ENCODE measurements around the gene VSIG10L2. TPM values are rescaled to one million over a fixed set of nuclear protein-coding genes. Genes with fewer than 3 reads are reported as not detected.

Gene VSIG10L2
- total RNA-seq, 1 experiment from 2014 or later: not detected

DNA sequence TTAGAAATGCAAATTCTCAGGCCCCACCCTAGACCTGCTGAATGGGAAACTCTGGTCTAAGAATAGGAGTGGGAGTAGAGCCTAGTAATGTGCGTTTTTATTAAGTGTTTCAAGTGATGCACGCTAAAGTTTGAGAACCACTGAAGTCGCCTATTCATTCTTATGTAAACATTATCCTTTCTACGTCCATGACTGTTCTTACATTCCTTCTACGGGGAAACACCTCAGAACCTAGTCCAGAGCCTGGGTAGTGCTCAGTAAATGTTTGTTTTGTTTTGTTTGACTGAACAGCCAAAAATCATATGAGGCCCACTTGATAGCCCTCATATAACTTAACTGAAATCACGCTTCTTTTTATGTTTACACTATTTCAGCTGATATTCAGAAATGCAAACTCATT is 29.8 kb downstream of the VSIG10L2 start:
- no peaks in the 10 kb centered on the region for H3K79me2 ChIP-seq (ENCODE audit: insufficient read depth, low read length)
- H3K9me3 Mint-ChIP-seq: no peaks in the 10 kb centered on the region
- H3K23ac ChIP-seq (ENCODE audit: insufficient read length, low read depth, low read length): no peak overlapping the region
- H2BK5ac ChIP-seq (ENCODE audit: insufficient read length, low read length): no peak overlapping the region
- H3K27me3 ChIP-seq (ENCODE audit: insufficient read depth, low read length): no peaks in the 10 kb centered on the region
- no peak overlapping the region for H3K56ac ChIP-seq (ENCODE audit: insufficient read length, low read depth, low read length)
- no peak overlapping the region for H4K5ac ChIP-seq (ENCODE audit: insufficient read length, low read depth, low read length)
- no peak overlapping the region for H3K27ac ChIP-seq (ENCODE audit: insufficient read length, low read depth, low read length)
- H3K4me1 ChIP-seq (ENCODE audit: insufficient read depth, low read length): peaks cover 4% of the 10 kb centered on the region; the same call in 1 of the 2 replicates
- no peak for TF ChIP-seq CTCF (conservative IDR thresholded peaks at IDR 0.05)
- H3K27me3 Mint-ChIP-seq (ENCODE audit: low read depth): no peaks in the 10 kb centered on the region
- H4K91ac ChIP-seq (ENCODE audit: insufficient read length, low read depth, low read length): no peak overlapping the region
- no peak overlapping the region for H2AFZ ChIP-seq (ENCODE audit: low read length)
- H4K20me1 ChIP-seq (ENCODE audit: control insufficient read depth, insufficient read depth, insufficient read length): no peaks in the 10 kb centered on the region
- H3K27ac Mint-ChIP-seq: no peak overlapping the region
- H3K4ac ChIP-seq (ENCODE audit: low read depth, low read length): no peak overlapping the region
- WGBS (ENCODE audit: extremely low coverage, insufficient read length, low lambda C conversion rate): no CpG with 5 or more reads among the region's 6 CpGs
- no peaks in the 10 kb centered on the region for H3K79me1 ChIP-seq (ENCODE audit: insufficient read depth, low read depth, low read length, poor library complexity, severe bottlenecking)
- no peak overlapping the region for H3K4me3 Mint-ChIP-seq
- no peaks in the 10 kb centered on the region for H3K23me2 ChIP-seq (ENCODE audit: insufficient read length, low read depth, low read length, poor library complexity, severe bottlenecking)
- H3K36me3 Mint-ChIP-seq (ENCODE audit: insufficient read depth in 1 of 3, low read depth in 3 of 3): no peaks in the 10 kb centered on the region
- H3K9ac ChIP-seq (ENCODE audit: extremely low read depth, insufficient read length, low read length): no peak overlapping the region
- H3K18ac ChIP-seq (ENCODE audit: insufficient read length, low read depth, low read length): no peak overlapping the region
- H2BK120ac ChIP-seq (ENCODE audit: low read depth, low read length, poor library complexity, severe bottlenecking): no peak overlapping the region
- no peak overlapping the region for H3K14ac ChIP-seq (ENCODE audit: insufficient read depth, low read length)
- no peak overlapping the region for H2AK5ac ChIP-seq (ENCODE audit: insufficient read length, low read length)
- H2BK12ac ChIP-seq (ENCODE audit: insufficient read length, low read depth, low read length): no peak overlapping the region
- H3K4me1 Mint-ChIP-seq: peaks cover 14 to 21% of the 10 kb centered on the region in 2 experiments
- H3K9me3 ChIP-seq (ENCODE audit: control insufficient read depth, low read depth, low read length): no peaks in the 10 kb centered on the region
- H3T11ph ChIP-seq (ENCODE audit: low read length): no peak overlapping the region
- H2BK15ac ChIP-seq (ENCODE audit: low read depth, low read length): no peak overlapping the region
- H3K4me2 ChIP-seq (ENCODE audit: insufficient read depth, insufficient read length, low read length): no peak overlapping the region
- no peak for DNase-seq
- H4K8ac ChIP-seq (replicated peaks; ENCODE audit: insufficient read length, low read depth, low read length): no peak overlapping the region
- H2BK20ac ChIP-seq (ENCODE audit: low read depth, low read length, poor library complexity, severe bottlenecking): no peak overlapping the region

All from H9 (cell line).